Hematopoietic multipotent progenitor cell treated with erythropoietin and hydrocortisone succinate and interleukin-3 and kit ligand, for 8 days (in vitro differentiated cells): ENCODE data around the gene CLASP1.

Experiments
- DNase-seq: peaks from one replicate; pipeline ENCODE4 v3.0.0-alpha.2; 2015

Gene CLASP1

DNA sequence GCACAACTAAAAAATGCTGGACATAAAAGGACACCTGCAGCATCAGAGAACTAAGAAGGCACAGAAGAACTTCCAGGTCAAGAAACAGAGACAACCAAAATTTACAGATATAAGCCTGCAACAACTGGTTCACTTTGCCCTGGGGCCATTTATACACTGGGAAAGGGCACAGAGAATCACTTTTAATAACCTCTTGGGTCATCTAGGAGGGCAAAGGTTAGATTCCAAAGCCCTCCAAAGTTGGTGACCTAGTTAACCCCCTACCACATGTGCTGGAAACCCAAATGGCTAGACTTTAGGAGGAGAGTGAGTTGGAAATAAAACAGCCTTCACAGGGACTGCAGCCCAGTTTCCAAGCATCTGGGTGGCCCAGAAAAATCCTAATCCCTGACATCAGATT lies 115.3 kb downstream of the CLASP1 start:
- DNase-seq: no peak

DNA sequence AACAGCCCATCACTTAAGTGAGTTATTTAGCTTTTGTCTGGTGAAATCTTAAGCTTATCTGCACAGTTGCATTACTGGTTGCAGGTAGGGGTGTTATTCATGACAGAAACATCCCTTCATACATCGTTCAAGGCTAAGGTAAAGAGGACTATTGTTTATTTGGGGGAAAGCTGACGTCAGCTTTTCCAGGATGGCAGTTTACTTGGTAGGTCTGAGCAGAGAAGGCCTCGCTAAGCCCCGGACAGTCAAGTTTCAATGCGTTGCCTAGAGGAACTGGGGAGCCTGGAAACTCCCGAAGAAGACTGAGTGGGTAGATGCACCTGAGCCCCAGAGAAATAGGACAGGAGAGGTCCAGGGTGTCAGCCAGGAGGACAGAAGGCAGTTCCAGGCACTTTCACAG lies 116.4 kb downstream of the CLASP1 start:
- no peak for DNase-seq

DNA sequence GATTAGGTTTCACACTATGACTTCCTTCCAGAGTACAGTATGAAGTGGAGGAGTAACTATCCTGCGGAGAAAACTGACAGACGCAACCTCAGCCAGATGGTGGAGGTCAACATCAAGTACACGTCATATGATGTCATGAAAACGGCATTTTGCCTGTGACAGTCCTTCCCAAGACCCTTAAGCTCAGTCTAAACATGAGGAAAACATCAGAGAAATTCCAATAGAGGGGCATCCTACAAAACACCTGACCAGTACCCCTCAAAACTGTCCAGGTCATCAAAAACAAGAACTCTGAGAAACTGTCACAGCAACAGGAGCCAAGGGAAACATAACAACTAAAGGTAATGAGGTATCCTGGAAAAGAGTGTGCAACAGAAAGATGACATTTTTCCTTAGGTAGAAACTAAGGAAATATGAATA lies 116.9 kb downstream of the CLASP1 start:
- DNase-seq: no peak

DNA sequence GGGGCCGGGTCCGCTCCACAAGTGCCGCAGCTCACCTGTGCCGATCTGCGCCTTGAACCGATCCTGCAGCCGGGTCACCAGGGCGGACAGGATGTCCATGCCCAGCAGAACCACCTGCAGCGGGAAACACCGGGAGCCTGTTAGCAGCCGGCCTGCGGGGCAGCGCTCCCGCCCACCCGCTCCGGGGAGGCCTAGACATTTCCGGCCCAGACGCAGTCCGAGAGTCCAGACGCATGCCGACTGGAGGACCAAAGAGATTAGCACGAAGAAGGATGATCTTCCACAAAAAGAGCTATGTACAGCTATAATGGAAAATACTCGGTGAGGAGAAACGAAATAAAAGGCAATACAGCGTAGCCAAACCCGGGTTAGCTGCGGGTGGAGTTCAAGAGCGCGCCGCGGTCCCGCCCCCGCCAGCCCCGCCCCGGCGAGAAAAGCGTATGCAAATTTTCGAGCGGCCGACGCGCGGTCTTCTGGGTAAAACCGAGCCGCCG lies 119.0 kb downstream of the CLASP1 start:
- DNase-seq: peak; percentile 78

DNA sequence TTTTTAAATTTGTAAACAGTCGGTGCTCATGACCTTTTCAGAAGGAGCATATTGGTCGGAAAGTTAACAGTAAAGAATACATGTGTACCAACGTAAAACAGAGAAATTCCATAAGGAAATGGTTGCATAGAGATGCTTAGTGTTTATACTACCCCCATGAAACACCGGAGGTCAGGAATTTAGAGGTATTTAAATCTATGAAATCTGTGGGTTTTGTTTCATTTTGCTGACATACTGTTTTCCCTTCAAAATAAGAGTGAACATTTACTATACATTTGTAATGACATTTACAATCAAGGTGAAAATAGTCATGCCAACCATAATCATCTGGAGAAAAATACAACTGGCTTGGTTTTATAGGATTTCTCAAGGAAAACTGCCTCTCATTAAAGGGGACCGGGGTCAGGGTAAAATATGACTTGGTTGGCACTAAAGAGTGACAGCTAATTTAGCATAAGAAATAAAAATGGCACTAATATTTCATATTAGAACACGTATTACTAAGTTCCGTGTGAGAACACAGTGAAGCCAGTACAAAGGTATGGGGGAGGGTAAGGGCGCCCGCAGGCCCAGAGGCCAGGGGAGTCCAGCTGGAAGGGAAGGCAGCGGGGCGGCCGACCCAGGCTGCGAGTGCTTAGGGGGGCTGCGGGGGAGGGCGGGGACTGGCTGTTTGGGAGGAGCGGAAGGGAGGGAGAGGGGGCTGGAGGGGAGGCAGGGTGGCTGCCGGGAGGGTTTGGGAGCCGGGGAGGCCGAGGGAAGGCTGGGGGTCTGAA lies 119.6 kb downstream of the CLASP1 start:
- DNase-seq: peak; percentile 41

DNA sequence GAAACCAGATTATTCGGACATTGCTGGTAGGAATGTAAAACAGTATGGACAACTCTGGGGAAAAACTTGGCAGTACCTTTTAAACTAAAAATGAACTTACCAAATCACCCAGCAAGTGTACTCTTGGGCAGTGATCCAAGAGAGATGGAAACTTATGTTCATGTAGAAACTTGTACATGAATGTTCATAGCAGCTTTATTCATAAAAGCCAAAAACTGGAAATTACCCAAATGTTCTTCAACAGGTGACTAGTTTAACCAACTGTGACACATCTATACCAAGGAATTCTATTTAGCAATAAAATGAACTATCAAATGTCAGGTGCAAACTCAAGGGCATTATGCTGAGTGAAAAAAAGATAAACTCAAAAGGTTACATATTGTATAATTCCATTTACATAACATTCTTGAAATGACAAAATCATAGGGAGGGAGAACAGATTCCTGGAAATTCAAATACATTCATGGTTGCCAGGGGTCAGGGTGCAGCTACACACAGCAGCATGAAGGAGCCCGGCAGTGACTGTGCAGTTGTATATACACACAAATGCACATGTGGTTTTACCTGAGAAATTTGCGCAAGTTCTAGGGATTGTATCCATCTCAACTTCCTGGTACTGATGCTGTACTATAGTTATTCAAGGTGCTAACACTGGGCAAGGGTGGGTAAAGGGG lies 122.1 kb downstream of the CLASP1 start:
- peak; percentile 25 for DNase-seq

DNA sequence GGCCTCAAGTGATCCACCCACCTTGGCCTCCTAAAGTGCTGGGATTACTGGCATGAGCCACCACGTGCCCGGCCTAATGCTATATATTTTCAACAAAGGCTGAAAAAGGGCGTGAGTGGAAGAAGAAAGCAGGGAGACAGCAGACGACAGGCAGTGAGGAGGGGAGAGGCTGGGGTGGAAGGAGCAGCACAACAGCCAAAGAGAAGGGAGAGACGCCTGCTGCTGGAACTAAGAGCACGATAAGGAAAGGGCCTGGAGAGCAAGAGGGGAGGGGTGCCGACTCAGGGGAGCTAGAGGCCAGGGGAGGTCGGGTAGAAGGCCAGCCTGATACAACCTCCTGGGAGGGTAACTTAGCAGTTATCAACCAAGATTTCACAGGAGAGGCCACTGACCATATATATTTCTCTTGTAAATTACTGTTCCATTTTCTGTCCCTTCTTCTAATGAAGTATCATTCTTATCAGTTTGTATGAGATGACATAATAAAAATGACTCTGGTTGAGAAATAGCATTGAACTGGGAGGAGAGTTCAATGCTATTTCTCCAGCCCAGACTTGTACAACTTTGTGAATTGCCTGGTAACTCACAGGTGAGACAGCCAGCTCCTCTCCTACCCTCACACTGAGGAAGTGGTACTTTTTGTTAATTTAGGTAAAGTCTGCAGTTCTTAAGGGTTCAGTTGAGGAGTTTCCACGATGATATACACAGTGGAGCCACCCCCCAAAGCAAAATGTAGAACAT lies 124.4 kb downstream of the CLASP1 start:
- DNase-seq: no peak

DNA sequence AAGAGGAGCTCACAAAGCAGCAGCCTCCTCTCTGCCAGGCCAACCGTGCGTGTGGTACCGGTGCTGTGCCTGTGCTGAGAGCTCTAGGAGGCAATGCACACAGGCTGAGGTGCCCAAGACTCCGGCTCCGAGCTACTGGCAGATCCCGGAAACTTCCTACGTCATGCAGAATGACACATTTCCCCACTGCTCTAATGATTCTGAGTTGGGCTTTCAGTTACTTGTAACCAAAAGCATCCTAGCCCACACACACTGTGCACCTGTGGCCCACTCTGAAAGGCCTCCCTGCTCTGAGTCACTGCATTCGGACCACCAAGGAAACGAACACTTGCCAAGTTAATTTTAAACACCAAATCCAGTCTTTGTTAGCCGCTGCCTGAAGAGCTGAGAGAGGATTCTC lies 127.9 kb downstream of the CLASP1 start:
- DNase-seq: no peak

DNA sequence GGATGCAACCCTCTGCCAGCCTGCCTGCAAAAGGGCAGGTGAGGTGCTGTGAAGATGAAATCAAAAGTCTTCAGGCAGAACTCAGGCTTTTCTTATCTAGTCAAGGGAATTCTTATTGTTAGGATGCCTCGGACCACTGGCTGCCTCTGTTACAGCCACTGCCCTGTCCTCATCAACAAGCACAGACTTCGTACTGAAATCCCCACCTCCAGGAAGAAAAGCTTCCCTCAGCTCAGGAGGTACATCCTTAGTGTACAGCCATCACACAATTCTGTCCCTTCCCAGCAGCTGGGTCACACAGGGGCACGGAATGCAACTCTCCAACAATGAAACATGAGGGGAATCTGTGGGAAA lies 128.6 kb downstream of the CLASP1 start:
- no peak for DNase-seq

DNA sequence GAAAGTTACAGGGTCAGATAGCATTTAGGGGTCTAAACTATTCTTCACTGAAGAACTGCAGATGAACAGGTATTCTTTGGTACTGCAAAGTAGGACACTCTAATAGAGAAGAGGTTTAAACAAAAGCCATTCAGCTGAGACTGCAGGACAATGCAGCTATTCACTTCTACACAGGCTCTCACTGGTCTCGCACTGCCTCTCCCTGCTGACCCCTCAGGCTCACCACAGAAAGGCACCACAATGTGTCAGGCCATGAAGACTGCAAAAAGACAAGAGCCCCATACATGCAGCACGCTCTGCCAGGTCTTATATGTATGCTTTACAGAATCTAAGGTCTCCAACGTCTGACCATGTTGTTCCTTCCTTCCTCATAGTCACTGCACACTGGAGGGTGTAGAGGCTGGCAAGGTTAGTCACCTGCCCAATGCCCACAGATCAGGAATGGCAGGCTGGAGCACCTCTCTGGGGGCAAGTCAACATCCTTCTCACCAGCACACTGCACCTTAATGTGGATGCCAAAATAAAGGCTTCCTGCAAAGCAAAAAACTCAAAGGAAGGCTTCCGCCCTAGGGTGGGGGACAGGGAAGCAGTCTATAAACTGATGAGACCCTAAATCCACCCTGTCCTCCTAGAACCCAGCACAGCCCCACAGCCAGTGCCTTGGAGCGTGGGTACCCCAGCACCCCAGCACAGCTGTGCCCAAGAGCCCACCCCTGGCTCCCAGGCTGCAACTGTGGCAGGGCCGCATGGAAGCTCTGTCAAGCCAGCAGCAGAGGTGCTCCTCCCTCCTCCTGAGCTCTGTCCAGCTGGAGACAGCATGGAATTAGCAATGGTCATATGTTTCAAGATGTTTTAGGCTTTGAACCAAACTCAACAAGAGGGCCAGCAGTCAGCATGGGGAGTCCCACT lies 129.3 kb downstream of the CLASP1 start:
- DNase-seq: no peak

DNA sequence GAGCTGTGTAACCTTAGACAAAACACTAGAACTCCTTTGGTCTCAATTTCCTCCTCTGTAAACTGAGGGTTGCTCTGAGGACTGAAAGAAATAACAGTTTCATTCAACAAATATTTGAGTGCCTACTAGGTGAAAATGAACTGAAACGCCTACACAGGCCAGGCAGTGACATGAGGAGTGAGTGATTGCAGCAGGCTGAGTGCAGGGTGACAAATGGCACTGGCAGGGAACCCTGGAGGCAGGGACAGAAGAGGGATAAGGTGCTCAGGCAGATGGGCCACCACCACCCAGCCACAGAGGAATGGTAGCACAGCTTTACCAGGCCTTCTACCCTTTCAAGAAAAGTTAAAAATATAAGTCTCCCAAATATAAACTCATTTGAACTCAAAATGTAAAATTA lies 130.1 kb downstream of the CLASP1 start:
- no peak for DNase-seq

DNA sequence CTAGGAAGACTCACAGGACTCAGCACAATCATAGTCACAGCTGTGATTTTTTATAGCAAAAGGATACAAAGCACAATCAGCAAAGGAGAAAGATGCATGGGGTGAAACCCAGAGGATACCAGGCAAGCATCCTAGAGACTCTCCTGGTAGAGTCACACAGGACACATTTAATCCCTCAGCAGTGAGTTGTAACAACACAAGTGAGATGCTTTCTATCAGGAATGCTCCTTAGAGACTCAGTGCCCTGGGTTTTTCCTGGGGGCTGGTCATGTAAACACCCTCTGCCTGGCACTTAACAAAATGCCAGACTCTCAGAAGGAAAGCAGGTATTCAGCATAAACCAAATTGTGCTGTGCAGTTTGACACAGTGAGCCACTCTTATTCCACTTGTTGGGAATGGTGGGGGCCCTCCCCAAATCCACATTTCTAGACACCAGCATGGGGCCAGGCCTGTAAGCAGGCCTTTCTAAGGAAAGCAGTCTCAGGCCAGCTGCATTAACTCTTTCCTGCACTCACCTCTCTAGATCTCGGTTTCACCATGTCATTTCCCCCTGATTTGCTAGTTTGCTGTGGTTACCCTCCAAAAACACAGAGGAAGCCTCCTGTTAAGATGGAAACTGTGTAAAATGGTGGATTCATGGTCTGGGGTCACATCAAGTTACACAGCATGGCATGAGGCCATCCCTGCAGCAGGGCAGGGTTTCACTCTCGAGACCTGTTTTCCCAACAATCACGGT lies 135.5 kb downstream of the CLASP1 start:
- DNase-seq: no peak

DNA sequence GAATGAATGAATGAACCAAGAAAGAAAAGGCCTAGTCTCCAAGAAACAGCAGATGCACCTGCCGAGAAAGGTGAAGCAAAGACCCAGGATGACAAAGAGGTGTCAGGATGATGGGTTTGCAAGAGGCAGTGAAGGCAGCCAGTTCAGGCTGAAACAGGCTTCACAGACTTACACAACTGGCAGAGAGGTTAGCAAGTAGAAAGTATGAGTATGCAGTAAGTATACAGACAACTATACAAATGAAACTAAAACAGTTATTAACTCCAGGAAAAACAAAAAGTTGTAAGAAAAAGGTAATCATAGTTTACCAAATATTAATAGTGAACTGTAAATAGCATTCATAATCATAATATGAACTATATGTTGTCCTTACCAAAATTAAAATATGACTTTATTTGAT lies 138.4 kb downstream of the CLASP1 start:
- DNase-seq: no peak

DNA sequence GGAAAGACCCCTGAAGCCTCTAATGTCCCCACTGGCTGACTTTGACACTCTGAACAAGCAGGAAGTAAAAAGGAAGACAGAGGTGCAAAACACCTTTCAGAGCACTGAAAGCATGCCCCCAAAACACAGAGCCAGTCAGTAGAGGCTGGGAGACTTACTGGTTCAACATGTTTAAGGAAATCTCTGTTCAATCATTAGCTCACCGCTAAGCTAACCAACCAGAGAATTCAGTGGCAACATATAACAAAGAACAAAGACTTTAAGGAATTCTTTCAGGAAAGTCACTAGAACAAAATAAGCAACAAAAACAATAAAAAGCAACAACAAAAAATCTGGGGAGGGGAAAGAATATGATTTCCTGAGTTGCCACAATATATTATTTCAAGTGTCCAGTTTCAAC lies 142.6 kb downstream of the CLASP1 start:
- no peak for DNase-seq

DNA sequence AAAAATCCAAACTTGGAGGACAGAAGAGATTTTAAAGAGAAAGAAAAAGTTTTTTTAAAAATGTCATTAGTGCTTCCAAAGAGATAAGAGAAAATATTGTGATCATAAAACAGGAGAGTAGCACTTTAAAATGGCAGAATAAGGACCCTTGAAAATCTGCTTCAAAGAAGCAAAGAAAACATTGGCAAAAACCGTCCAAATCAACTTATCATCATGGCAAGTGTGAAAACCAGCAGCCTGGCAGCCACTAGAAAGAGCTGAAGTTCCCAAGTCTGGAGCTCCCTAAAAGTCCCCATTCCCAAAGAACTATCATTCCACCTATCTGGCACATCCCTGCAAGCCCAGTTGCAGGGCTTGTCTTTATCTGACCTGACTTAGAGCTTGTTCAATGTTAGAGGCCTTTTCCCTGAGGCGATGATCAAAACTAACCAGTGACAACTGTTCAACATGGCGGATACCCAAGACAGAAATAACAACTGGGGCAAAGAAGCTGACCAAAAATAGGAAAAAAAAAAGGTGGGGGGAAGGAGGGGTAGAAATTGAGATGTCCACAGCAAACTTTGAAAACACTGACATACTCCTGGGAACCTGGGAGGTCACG lies 143.2 kb downstream of the CLASP1 start:
- DNase-seq: no peak

DNA sequence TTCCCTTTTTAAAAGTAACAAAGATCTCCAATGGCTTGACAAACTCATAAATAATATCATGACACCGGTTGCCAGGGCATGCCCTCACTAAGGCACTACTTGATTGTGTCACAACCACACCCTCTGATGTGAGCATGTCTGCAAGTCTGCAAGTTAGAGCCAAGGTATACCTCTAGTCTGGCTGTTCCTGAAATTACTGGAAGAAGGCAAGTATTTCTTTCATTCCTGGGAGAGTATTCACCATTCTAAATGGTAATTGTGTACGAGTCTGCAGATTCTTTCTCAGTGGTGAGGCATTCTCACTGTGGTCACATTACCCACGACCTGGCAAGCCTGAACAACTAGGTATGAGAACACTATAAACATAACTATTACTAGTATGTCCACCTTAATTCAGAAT lies 144.3 kb downstream of the CLASP1 start:
- no peak for DNase-seq

DNA sequence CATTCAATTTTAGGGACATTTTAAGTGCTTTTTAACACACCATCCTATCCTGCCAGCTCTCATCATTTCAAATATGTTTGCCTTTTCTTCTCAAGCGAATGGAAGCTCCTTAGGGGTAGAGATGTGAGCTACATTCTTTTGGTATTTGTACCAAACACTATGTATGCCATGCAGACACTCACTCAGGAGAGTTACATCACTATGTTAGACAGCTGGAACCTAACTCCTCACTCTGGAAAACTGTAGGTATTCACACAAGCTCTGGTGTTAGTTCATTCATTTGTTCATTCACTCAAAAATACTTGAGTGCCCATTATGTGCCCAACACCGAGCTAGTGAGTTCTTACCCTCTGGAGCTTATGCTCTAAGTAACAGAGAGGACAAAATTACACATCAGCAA lies 144.9 kb downstream of the CLASP1 start:
- DNase-seq: no peak

DNA sequence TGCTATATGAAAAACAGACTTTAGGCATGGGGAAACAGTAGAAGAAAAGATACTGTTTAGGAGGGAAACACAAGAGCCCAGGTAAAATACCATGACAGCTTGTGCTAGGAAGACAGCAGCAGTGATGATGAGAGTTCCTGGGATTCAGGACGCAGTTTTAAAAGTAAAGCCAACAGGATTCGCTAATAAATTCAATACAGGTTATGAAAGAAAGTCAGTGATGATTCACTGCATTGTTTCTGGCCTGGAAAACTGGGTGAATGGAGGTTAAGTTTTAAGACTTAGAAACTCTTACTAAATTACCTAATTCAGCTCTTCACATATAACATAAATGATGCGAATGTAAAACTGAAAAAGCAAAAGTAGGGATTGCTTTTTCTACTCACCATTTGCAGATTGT lies 146.5 kb downstream of the CLASP1 start:
- DNase-seq: no peak

DNA sequence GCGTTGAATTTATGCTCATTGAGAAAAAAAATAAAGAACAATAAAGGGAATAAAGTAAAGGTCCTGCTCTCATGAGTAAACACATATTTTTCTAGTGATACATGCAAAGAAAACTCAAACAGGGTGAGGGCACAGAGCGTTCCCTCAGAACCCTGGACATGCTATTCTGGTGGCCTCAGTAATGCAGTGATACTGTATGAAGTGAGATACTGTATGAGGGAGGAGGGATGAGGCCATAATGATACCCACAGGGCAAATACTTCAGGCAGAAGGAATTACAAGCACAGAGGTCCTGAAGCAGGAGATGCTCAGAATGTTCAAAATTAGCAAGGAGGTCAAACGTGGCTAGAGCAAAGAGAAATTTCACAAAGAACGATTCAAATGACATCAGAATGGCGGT lies 147.0 kb downstream of the CLASP1 start:
- DNase-seq: no peak

DNA sequence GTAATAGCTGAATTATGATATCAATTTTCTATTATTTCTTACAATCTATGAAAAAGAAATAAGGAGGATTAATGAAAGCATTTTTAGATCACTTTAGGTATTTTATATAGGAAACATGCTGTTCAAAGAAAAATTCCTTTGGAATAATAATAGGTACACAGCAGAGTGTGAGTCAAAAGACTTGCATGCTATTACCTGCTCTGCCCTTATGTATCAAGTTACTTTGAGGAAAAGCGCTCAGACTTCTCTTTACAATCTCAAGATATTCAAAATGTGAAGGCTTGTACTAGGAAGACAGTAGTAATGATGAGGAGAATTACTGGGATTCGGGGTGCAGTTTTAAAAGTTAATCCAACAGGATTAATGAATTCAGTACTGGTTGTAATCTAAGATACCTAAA lies 147.7 kb downstream of the CLASP1 start:
- no peak for DNase-seq

DNA sequence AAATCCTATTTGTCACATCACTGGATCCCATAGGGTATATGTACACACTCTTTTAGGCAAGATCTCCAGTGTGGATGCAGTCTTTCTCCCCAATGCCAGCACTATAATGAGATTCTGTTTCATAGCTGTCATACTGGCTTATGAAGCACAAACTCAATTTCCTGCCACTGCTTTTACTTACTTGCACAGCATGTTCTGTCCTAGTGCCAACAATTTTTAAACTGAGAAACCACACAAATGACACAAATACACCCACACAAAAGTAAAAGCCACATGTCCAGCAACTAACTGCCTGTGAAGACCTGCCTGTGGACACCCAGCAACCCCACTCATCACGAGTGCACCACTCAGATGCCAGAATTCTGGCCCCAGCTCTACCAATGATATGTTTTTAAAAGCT lies 148.2 kb downstream of the CLASP1 start:
- no peak for DNase-seq

DNA sequence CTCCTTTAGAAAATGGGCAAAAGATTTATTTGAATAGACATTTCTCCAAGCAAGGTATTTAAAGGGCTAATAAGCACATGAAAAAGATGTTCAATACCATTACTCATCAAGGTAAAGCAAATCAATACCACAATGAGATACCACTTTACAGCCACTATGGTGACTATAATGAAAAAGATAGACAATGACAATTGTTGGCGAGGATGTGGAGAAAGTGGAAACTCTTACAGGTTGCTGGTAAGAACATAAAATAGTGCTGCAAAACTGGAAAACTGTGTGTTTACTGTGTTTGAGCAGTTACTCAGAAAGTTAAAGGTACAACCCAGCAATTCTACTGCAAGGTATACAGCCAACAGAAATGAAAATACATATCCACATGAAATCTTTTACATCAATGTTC lies 150.5 kb downstream of the CLASP1 start:
- DNase-seq: no peak
